SK-N-SH treated with all-trans-retinoic acid at 6 μM for 48 hours (cell line): ENCODE data around the gene DCK.

Experiments
- ARNTL ChIP-seq: fragments of 450-650 bp; formaldehyde crosslinking; IDR thresholded peaks from 2 replicates; pipeline ENCODE4 v1.5.0; 2020; ENCODE audit warnings: low read depth, mild to moderate bottlenecking, moderate library complexity, borderline replicate concordance
- BACH2 ChIP-seq: fragments of 250-450 bp; sonication (Bioruptor Pico); IDR thresholded peaks from 2 replicates; pipeline ENCODE4 v1.9.0; 2021; ENCODE audit warnings: mild to moderate bottlenecking, borderline replicate concordance
- CSRNP3 ChIP-seq: fragments of 250-450 bp; sonication (Bioruptor Pico); IDR thresholded peaks from 2 replicates; pipeline ENCODE4 v1.5.1; 2021; ENCODE audit warnings: mild to moderate bottlenecking, moderate library complexity
- ESRRG ChIP-seq: fragments of 250-450 bp; sonication (Bioruptor Pico); IDR thresholded peaks from 2 replicates; pipeline ENCODE4 v1.6.1; 2021; ENCODE audit warnings: mild to moderate bottlenecking
- PATZ1 ChIP-seq: fragments of 250-450 bp; sonication (Bioruptor Pico); IDR thresholded peaks from 2 replicates; pipeline ENCODE4 v1.8.0; 2020; ENCODE audit warnings: mild to moderate bottlenecking, moderate library complexity, borderline replicate concordance
- RARB ChIP-seq: fragments of 250-450 bp; sonication (Bioruptor Pico); IDR thresholded peaks from 2 replicates; pipeline ENCODE4 v1.8.0; 2021; ENCODE audit warnings: mild to moderate bottlenecking, moderate library complexity
- SNAI2 ChIP-seq: fragments of 250-450 bp; sonication (Bioruptor Pico); IDR thresholded peaks from 2 replicates; pipeline ENCODE4 v1.5.0; 2020; ENCODE audit warnings: mild to moderate bottlenecking, moderate library complexity
- TCF4 ChIP-seq: fragments of 250-450 bp; sonication (Bioruptor Pico); IDR thresholded peaks from 2 replicates; pipeline ENCODE4 v1.8.0; 2021; ENCODE audit warnings: mild to moderate bottlenecking, moderate library complexity, borderline replicate concordance
- ZNF565 ChIP-seq: fragments of 450-650 bp; formaldehyde crosslinking; conservative IDR thresholded peaks from 2 replicates; pipeline ENCODE4 v1.5.0; 2020; ENCODE audit warnings: low read depth, mild to moderate bottlenecking, moderate library complexity
- ZNF70 ChIP-seq: fragments of 450-650 bp; formaldehyde crosslinking; IDR thresholded peaks from 2 replicates; pipeline ENCODE4 v1.5.0; 2020; ENCODE audit warnings: mild to moderate bottlenecking, moderate library complexity

- TF ChIP-seq ZNF565: no peak
- TF ChIP-seq ARNTL (CRISPR knock-in tag): no peak
- TF ChIP-seq RARB (CRISPR knock-in tag): no peak
- TF ChIP-seq TCF4: no peak
- no peak for TF ChIP-seq PATZ1 (CRISPR knock-in tag)
- TF ChIP-seq ZNF70 (CRISPR knock-in tag): no peak
- no peak for TF ChIP-seq BACH2 (CRISPR knock-in tag)
- no peak for TF ChIP-seq SNAI2 (CRISPR knock-in tag)
- no peak for TF ChIP-seq ESRRG (CRISPR knock-in tag)
- TF ChIP-seq CSRNP3 (CRISPR knock-in tag): no peak
These were observed 70.3 kb downstream of the DCK start for GRCh38 chr4:71063711-71064110.
